HG03460 (cell line): Measurements from ENCODE around the gene CFAP69.

Source experiments
- ATAC-seq: cut with Tn5 transposase; IDR thresholded peaks from one replicate; pipeline ENCODE4 v1.9.1; 2021; ENCODE audit not compliant: unreplicated experiment

Gene CFAP69

DNA sequence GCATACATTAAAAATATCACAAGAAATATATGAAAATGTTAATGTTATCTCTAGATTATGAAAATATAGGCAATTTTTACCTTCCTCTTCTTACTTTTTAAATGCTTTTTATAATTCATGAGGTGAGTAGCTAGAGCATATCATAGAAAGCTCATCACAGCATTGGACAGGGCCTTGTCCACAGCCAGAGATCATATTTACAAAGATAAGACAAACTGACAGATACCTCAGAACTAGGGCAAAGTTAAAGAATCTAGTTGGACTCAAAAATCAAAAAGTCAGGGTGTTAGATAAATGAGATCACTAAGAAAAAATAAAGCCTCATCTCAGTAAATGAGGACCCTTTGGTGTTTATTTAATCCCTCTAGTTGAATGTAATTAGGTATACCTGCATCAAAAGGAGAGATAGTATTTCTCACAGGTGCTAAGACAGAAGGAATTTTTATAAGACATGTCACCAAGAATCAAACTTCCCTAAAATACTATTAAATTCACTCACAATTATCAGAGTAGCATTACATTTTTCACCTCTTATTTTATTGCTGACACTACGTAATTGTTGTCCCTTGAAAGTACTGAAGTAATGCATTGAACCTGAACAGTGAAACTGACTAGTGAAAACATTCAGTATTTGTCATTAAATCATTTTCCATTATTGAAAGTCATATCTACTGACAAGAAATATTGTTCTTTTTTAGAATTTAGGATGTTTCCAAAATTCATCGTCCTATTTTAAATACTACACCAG, 25.6 kb downstream of the CFAP69 start:
- ATAC-seq = no peak

- ATAC-seq = no peak
Measured at GRCh38 chr7:90271753-90272152, 26.8 kb downstream of the CFAP69 start.

- ATAC-seq = no peak
Measured at GRCh38 chr7:90272242-90272641, 27.3 kb downstream of the CFAP69 start.

DNA sequence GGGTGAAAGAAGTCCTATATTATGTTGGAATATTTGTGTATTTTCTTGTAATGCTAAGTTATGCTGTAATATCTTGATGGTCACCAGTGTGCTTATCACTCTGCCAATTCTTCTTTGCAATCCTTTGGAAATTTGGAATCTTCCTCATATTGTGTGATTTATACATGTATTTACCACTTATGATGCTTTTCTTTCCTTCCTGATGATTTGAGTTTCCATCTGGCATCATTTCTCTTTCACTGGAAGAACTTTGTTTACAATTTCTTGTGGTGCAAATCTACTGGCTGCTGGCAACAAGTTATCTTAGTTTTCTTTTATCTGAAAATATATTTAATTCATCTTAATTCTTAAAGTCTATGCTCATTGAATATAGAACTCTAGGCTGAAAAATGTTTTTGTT, 29.2 kb downstream of the CFAP69 start:
- no peak for ATAC-seq

DNA sequence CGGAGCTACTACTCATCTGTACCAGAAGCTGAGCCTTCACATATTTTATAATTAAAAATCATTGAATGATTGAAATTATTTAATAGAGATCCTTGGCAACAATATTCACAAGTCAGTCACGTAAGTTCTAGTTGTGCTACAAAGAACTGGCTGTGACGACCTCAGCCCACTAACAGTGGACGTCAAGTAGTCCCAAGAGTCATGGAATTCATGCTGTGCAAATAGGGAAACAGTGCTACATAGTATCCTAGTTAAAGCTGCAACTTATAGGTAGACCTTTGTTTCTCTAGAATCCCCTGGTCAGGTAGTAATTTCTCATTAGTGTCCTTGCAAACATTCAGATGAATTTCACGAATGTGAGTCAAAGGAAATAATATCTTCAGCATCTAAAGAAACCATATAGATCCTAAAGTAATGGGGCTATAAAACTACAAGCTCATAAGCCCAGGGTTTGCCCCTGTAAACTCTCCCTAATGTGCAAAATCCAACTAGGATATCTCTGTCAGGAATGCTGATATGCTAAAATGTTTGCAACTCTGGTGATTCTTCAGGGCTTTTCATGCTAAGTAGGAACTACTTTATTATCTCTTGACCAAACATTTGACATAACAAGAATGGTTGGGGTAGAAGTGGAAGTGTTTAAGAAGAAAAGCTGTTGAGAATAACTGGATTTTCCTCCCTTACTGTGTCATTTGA, 31.2 kb downstream of the CFAP69 start:
- ATAC-seq = no peak

- no peak for ATAC-seq
Measured at GRCh38 chr7:90288154-90288553, 43.2 kb downstream of the CFAP69 start.

DNA sequence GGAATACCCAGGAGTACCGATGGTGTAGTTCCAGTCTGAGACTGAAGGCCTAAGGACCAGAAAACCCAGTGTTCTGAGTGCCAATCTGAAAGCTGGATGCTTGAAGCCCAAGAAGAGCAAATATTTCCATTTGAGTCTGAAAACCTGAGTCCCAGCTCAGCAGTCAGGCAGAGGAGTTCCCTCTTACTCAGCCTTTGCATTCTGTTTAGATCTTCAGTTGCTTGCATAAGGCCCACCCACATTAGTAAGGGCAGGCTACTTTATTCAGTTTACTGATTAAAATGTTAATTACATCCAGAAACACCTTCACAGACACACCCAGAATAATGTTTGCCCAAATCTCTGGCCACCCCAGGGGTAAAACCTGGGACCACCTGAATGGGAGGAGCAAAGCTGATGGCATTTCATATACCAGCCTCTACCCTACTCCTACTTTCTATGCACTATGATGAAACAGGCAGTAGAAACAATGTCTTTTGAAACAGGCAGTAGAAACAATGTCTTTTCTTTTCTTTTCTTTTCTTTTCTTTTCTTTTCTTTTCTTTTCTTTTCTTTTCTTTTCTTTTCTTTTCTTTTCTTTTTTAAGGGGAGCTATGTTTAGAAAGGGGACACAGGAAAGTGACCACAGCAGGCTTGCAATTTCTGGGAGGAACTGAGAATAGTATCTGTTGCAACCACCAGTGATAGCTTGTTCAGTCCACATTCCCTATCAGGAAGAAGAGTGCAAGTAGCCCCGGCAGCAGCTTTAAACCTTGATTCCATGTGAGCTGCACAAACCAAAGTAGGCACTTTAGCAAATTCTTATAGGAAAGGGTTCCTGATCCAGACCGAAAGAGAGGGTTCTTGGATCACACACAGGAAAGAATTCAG, 45.5 kb downstream of the CFAP69 start:
- no peak for ATAC-seq

DNA sequence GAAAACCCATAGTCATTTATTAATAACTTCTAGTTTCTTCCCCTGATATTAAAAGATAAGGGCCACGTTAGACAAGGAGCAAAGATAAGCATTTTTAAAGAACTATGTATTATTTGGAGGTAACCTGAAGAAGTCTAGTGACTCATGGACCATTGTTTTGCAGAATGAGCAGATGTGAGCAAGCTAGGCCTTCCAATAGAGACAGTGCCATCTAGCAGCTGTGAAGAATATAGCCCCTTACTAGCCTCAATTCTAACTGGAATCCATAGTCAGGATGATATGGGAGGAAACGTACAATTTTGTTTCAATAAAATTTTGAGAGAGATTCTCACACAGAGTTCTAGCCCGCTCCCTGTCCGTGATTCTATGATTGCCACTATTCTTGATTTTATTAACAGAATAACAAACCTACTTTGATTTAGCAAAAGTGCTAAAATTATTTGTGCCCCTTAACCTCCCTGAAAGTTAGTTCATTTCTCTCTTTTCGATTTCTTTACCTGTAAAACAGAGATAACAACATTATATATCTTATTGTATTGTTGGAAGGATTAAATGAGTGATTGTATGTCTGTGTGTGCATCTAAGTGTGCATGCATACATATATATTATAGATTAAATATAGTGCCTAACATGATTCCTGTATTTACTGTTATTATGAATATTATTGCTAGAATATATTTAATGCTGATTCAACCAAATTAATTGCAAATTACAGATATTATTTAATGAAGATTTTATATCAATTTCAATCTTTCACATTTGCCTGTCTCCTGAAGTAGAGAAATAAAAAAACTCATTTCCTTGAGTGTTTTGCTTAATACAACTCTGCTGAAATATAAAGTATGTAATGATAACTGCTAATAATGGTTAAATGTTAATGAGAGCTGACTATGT, 53.4 kb downstream of the CFAP69 start:
- ATAC-seq = peak; percentile 79

GRCh38 chr7:90303241-90303640, 58.3 kb downstream of the CFAP69 start:
- ATAC-seq = no peak

- no peak for ATAC-seq
Measured at GRCh38 chr7:90309872-90310271, 64.9 kb downstream of the CFAP69 start.

GRCh38 chr7:90311175-90311574, 66.2 kb downstream of the CFAP69 start:
- ATAC-seq = no peak

GRCh38 chr7:90312745-90313144, 67.8 kb downstream of the CFAP69 start:
- no peak for ATAC-seq

- ATAC-seq = no peak
Measured at GRCh38 chr7:90313907-90314306, 68.9 kb downstream of the CFAP69 start.

DNA sequence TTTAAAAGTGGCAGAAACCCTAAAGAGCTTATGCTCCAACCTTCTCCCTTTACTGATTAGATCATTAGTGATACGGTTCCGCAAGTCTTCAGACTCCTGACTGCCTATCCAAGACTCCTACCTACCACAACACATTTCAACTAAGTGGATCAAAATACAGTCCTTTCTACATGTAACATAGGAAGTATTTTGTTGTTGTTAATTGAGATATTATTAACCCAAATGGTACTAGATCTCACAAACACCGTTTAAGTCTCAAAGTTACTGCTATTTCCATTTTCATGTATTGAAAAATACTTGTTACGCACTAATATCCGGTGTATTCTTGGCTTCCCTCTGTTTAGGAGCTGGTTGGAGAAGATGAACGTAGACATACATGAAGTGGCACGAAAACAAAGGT, 75.0 kb downstream of the CFAP69 start:
- ATAC-seq = no peak

DNA sequence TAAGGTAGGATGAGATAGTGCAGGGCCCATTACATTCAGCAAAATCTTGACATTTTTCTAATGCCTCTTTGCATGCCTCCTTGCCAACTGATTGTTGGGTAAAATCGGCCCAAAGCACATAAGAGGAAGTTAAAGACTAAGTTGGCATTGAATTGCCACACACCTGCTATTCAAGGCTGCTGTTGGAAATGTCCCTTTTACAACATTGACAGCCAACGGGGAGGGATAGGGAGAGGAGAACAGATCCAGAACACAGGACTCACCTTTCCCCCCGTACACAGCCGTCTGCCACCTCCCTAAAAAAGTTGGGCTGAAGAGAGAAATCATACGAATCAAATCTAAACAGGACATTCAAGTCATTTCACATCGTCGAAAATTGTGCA, 75.4 kb downstream of the CFAP69 start:
- ATAC-seq = no peak

- no peak for ATAC-seq
Measured at GRCh38 chr7:90320801-90321494, 76.0 kb downstream of the CFAP69 start, which contains the start of gene FAM237B. FAM237B (minus strand) TSS chr7:90321304; CDS start chr7:90319748, 1,556 bp downstream.

DNA sequence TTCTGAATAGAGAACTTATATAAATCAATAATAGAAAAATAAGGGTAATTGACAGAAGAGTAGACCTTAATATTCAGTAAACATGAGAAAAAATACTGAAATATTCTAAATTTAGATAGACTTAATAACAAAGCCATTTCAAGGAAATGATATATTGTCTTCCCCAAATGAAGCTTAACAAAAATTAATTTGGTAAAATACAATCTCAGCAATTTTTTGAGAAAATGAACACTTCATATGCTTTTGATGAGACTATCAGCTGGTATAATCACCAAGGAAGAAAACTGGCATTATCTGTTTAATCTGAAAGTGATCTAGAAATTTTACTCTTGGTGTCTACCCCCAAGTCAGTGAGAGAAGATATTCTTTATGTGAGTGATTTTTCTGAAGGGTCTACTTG, 77.9 kb downstream of the CFAP69 start:
- ATAC-seq = no peak

- ATAC-seq = no peak
Measured at GRCh38 chr7:90326500-90326899, 81.5 kb downstream of the CFAP69 start.

DNA sequence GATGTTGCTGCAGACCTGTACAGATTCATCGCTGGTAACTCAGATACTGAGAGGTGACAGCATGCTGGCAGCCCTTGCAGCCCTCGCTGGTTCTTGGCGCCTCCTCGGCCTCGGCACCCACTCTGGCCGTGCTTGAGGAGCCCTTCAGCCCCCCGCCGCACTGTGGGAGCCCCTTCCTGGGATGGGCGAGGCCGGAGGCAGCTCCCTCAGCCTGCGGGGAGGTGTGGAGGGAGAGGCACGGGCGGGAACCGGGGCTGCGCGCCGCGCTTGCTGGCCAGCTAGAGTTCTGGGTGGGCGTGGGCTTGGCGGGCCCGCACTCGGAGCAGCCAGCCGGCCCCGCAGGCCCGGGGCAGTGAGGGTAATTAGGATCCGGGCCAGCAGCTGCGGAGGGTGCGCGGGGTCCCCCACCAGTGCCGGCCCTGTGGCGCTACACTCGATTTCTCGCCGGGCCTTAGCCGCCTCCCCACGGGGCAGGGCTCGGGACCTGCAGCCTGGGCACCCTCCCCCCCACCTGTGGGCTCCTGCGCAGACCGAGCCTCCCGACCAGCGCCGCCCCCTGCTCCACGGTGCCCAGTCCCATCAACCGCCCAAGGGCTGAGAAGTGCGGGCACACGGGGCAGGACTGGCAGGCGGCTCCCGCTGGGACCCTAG, 89.3 kb downstream of the CFAP69 start:
- no peak for ATAC-seq
